Ovary (tissue), 9 donors: ENCODE data around the gene SLC6A18. TPM values are rescaled to one million over a fixed set of nuclear protein-coding genes. Genes with fewer than 3 reads are reported as not detected.
A peak's percentile ranks its signal among the peaks of the same experiment; 100 is the strongest.

Source experiments
- DNase-seq, 5 donors: peaks; one replicate each; pipeline ENCODE4 v3.0.0-alpha.2; 2019 to 2020
- H3K27ac ChIP-seq, 2 donors: fragments of 200-600 bp; one replicate each; pipeline versions ENCODE4 v1.5.1 to v1.8.0; 2019 to 2022
- H3K27me3 ChIP-seq: fragments of 200-600 bp; one replicate; pipeline ENCODE4 v1.8.0; 2022
- H3K36me3 ChIP-seq: fragments of 200-600 bp; sonication (generic); one replicate; pipeline ENCODE4 v1.5.1; 2019
- H3K4me1 ChIP-seq: one replicate; pipeline ENCODE4 v1.8.1; 2013; ENCODE audit warnings: mild to moderate bottlenecking, moderate library complexity; ENCODE audit not compliant: insufficient read depth
- H3K4me3 ChIP-seq: fragments of 200-600 bp; sonication (generic); one replicate; pipeline ENCODE4 v1.5.1; 2017
- H3K9me3 ChIP-seq, 2 donors: fragments of 200-600 bp in 1 of 2; sonication (generic) in 1 of 2; one replicate each; pipeline versions ENCODE4 v1.5.1 to v1.8.1; 2013 to 2019; ENCODE audit warnings: mild to moderate bottlenecking in 1 of 2, moderate library complexity in 1 of 2
- EP300 ChIP-seq: sonication (generic); formaldehyde crosslinking; IDR thresholded peaks from one replicate; pipeline ENCODE4 v1.6.1; 2017; ENCODE audit warnings: antibody characterized with exemption
- POLR2A ChIP-seq: fragments of 450-650 bp; IDR thresholded peaks from one replicate; pipeline ENCODE4 v1.6.1; 2017; ENCODE audit warnings: antibody characterized with exemption, mild to moderate bottlenecking, moderate library complexity
- WGBS, 3 donors: extraction: QIAGEN DNeasy Blood & Tissue Kit in 1 of 3; methylation state at CpG; one replicate each; pipeline versions ENCODE4 v1.1.5 to v1.1.7; 2013 to 2017; 5-methylcytosine and 5-hydroxymethylcytosine counted together
- intact Hi-C, 4 donors: fragments of 100-400 bp; cut with DNase I; formaldehyde crosslinking; loops; one replicate each; pipeline versions ENCODE4 v1.11.0 to v1.15.1; 2022 to 2023
- polyA plus RNA-seq, 2 donors: library from polyadenylated mRNA; stranded (reverse); fragments of 200-250 nt in 1 of 2; fragments of 350-450 nt in 1 of 2; fragmentation: Illumina TruSeq in 1 of 2; extraction: RNeasy Lipid Tissue Mini Kit (QIAGEN cat#74804) in 1 of 2; gene quantifications; one replicate each; pipeline ENCODE4 v1.2.3, GENCODE V29; 2013 to 2014
- total RNA-seq, 7 donors: library from RNA; depleted of rRNA in 2 of 7; stranded (reverse); fragments of >200 nt in 2 of 7; fragmentation: NEBNext Ultra II Directional in 3 of 7; extraction: Animal tissue kit (Norgen Biotek cat#: 25700) in 3 of 7; gene quantifications; one replicate each; pipeline versions ENCODE4 v1.1.0 to v1.2.4, GENCODE V29; 2016 to 2023
- TF ChIP-seq, protein P1 (sequence below), 3 donors: fragments of 450-650 bp in 2 of 3; fragments of 200-600 bp in 1 of 3; IDR thresholded peaks; one replicate each; pipeline versions ENCODE4 v1.5.1 to v1.8.0; 2016 to 2022; ENCODE audit warnings: antibody characterized with exemption in 3 of 3, mild to moderate bottlenecking in 1 of 3
- donor health status: DM: no; HTN: no; CAD: no; lungs with moderate emphysema.
- donor health status: DM: no; HTN: no; CAD: no.
- donor health status: Bipolar disorder and iron deficiency.
- donor health status: DM: yes; HTN: yes; CAD: no.
- donor health status: DM: no; HTN: no; CAD: no.
- donor health status: DM: yes; HTN: yes; CAD: no.

The SLC6A18 gene
- total and polyA plus RNA-seq, 9 donors: not detected

DNA sequence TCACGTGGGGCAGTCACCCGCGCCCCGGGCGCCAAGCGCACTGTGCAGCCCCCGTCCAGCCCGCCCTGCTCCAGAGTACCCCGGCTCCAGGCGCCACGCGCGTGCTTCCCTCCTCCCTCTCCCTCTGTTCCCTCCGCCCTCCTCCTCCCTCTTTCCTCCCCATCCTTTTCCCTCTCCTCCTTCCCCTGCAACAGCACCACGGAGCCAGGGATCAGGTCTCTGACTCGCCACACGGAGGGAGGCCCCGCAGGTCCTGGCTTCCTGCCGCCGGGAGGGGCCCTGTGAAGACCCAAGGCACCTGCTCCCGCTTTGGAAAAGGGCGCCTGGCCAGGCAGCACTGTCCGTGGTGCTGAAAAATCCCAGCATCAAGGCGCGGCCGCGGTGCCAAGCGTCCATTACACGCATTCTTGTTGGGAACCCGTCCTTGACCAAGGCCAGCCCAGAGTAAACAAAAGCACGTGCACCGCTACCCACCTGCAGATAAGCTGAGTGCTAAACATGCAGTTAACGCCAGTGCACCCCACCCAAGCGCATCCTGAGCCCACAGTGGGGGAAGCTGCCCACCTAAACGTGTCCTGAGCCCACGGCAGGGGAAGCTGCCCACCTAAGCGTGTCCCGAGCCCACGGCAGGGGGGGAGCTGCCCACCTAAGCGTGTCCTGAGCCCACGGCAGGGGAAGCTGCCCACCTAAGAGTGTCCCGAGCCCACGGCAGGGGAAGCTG is 21.7 kb downstream of the SLC6A18 start:
- Histone ChIP-seq H3K4me3 (no peak overlapping the region), H3K4me1 (no peaks in the 10 kb centered on the region), H3K36me3 (no peaks in the 10 kb centered on the region), H3K27me3 (no peaks in the 10 kb centered on the region), H3K9me3 (no peaks in the 10 kb centered on the region), H3K27ac (no peak overlapping the region)
- peak in 2 of 5 donors; percentile 37 to 55 for DNase-seq
- WGBS, 3 donors: 12 to 18% (median 13%) methylated on average over 43 of the region's 43 CpGs
- intact Hi-C loops: no loop called here
- TF ChIP-seq EP300: no peak
- TF ChIP-seq, protein P1, sequence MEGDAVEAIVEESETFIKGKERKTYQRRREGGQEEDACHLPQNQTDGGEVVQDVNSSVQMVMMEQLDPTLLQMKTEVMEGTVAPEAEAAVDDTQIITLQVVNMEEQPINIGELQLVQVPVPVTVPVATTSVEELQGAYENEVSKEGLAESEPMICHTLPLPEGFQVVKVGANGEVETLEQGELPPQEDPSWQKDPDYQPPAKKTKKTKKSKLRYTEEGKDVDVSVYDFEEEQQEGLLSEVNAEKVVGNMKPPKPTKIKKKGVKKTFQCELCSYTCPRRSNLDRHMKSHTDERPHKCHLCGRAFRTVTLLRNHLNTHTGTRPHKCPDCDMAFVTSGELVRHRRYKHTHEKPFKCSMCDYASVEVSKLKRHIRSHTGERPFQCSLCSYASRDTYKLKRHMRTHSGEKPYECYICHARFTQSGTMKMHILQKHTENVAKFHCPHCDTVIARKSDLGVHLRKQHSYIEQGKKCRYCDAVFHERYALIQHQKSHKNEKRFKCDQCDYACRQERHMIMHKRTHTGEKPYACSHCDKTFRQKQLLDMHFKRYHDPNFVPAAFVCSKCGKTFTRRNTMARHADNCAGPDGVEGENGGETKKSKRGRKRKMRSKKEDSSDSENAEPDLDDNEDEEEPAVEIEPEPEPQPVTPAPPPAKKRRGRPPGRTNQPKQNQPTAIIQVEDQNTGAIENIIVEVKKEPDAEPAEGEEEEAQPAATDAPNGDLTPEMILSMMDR (IDR thresholded peaks at IDR 0.05): no peak
- no peak for TF ChIP-seq POLR2A

DNA sequence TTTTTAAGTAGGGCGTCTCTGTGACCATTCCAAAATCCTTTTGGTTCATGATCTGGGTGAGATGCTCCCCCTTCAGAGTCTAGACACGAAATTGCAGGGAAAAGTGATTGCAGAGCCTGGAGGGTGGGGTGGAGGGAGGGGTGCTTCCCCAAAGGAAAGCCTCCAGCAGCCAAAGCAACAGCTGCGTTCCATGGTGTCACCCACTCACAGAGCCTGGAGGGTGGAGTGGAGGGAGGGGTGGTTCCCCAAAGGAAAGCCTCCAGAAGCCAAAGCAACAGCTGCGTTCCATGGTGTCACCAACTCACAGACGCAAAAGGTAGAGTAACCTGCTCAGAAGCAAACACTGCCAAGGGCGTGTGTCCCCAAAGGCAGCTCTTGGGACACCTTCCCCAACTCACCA is 22.6 kb downstream of the SLC6A18 start:
- H3K27me3 ChIP-seq: no peaks in the 10 kb centered on the region
- intact Hi-C loops: no loop called here
- H3K36me3 ChIP-seq: no peaks in the 10 kb centered on the region
- 73 to 76% (median 75%) methylated on average over 6 of the region's 6 CpGs for WGBS, 3 donors
- no peak for DNase-seq
- no peak overlapping the region for H3K4me3 ChIP-seq
- H3K4me1 ChIP-seq: no peaks in the 10 kb centered on the region
- H3K27ac ChIP-seq: no peak overlapping the region
- H3K9me3 ChIP-seq: no peaks in the 10 kb centered on the region
- TF ChIP-seq, protein P1 (IDR thresholded peaks at IDR 0.05): no peak
- TF ChIP-seq EP300: no peak
- TF ChIP-seq POLR2A: no peak

DNA sequence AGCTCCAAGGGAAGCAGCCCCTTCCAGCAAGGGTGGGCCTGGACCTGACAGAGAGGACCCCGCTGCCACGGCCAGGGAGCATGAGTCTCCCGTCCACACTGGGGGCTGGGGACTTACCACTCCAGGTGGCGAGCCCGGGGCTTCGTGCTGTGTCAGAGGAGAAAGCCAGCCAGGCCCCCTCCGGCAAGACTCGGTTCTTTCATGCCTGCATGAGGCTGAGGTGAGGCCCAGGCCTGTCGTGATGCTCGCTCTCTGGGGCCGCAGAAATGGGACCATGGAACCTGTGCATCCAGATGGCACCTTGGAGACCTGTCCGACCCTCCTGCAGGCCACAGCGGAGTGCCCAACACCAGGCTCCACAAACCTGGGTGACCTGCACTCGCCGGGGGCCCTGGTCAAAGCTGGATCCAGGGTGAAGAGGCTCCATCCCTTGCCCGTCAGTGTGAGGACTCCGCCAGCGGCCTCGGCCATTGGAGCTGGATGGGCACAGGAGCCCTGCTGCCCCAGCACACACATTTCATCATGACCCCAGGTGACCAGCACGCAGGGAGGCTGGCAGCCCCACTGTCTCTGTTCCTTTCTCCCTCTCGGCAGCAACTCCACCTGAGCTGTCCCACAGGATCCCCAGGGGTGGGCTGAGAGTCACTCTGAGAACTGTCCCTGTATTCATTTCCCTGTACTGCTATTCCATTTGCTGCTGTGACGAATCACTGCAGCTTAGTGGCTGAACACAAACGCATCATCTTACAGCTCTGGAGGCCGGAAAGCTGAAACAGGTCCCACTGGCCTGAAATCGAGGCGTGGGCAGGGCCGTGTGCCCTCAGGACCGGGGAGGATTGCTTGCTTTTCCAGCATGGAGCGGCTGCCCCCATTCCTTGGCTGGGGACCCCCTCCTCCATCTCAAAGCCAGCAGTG is 24.4 kb downstream of the SLC6A18 start:
- no peaks in the 10 kb centered on the region for H3K4me1 ChIP-seq
- no peaks in the 10 kb centered on the region for H3K36me3 ChIP-seq
- DNase-seq: no peak
- no peaks in the 10 kb centered on the region for H3K27me3 ChIP-seq
- TF ChIP-seq, protein P1 (IDR thresholded peaks at IDR 0.05): no peak
- TF ChIP-seq EP300 (no peak), POLR2A (no peak)
- H3K27ac ChIP-seq: no peak overlapping the region
- intact Hi-C loops: no loop called here
- H3K9me3 ChIP-seq: no peaks in the 10 kb centered on the region
- H3K4me3 ChIP-seq: no peak overlapping the region
- 66 to 80% (median 71%) methylated on average over 29 of the region's 29 CpGs for WGBS, 3 donors

DNA sequence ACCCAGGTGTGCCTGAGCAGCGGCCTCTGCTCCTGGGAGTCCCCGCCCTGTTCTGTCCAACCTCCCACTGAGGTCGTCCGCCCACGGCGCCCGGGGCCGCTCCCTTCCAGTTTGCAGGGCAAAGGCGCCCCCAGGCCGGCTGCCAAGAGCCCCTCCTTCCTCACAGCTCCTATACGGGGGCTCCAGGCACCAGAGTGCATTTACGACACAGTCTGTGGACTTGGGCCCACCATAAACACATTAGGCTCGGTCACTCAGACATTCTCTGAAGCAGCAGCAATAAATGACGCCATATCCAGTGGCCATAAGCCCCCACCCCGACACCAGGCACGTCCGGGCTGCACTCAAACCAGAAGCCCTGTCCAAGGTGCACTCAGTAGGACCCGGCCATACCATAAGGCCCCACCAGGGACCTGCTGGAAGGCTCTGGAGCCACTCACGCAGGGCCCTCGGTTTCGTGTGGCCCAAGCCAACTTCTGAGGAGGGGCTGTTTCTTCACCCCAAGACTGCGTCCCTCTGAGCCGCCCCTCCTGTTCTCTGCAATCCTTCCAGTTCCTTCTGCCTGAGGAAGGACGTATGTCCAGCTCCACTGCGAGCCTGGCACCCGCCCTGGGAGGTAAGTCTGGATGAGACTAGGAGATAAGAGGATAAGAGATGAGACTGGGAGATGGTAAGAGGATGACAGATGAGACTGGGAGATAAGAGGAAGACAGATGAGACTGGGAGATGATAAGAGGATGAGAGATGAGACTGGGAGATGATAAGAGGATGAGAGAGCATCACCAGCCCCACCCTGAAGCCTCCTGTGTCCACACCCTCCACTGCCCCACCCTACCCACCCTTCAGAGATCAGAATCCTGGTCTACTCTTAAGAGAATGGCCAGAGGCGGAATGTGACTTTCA is 26.7 kb downstream of the SLC6A18 start:
- intact Hi-C loops: no loop called here
- Histone ChIP-seq H3K36me3 (no peaks in the 10 kb centered on the region), H3K27me3 (no peaks in the 10 kb centered on the region), H3K27ac (no peak overlapping the region), H3K4me3 (no peak overlapping the region), H3K9me3 (no peaks in the 10 kb centered on the region), H3K4me1 (no peaks in the 10 kb centered on the region)
- TF ChIP-seq EP300: no peak
- 31 to 36% (median 36%) methylated on average over 27 of the region's 27 CpGs for WGBS, 3 donors
- no peak for DNase-seq
